DND-41 (cell line): ENCODE data around the gene ZNF254.

Source experiments
- EZH2 ChIP-seq: IDR thresholded peaks from 3 replicates; pipeline ENCODE4 v1.6.1; 2012; ENCODE audit warnings: borderline replicate concordance, low read depth, mild to moderate bottlenecking, moderate library complexity, low read length, inconsistent platforms; ENCODE audit not compliant: severe bottlenecking
- TF ChIP-seq, protein P1 (sequence below): IDR thresholded peaks from 2 replicates; pipeline ENCODE4 v1.5.1; 2012; ENCODE audit warnings: borderline replicate concordance, low read length, moderate library complexity, mild to moderate bottlenecking; ENCODE audit not compliant: poor library complexity, severe bottlenecking; ENCODE audit errors: extremely low read depth

DNA sequence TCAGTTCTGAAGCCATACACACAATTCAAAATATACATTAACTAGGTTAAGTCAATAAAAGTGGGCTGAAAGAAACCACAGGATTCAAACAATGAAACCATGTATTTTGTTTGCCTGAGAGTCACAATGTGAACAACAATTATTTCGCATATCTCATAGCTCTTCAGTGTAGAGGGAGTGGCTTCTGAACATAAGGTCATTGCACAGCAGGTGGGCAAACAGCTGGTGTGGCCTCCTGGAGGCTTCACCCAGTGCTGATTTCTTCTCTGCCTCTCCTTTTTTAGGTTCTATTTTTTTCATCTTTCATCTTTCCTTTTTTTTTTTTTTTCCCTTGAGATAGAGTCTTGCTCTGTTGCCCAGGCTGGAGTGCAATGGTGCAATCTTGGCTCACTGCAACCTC, 40.4 kb upstream of the ZNF254 start:
- TF ChIP-seq, protein P1, sequence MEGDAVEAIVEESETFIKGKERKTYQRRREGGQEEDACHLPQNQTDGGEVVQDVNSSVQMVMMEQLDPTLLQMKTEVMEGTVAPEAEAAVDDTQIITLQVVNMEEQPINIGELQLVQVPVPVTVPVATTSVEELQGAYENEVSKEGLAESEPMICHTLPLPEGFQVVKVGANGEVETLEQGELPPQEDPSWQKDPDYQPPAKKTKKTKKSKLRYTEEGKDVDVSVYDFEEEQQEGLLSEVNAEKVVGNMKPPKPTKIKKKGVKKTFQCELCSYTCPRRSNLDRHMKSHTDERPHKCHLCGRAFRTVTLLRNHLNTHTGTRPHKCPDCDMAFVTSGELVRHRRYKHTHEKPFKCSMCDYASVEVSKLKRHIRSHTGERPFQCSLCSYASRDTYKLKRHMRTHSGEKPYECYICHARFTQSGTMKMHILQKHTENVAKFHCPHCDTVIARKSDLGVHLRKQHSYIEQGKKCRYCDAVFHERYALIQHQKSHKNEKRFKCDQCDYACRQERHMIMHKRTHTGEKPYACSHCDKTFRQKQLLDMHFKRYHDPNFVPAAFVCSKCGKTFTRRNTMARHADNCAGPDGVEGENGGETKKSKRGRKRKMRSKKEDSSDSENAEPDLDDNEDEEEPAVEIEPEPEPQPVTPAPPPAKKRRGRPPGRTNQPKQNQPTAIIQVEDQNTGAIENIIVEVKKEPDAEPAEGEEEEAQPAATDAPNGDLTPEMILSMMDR, result no peak
- TF ChIP-seq EZH2, result no peak
